HepG2 (cell line): ENCODE data around the gene NFKB2. TPM values are rescaled to one million over a fixed set of nuclear protein-coding genes. Genes with fewer than 3 reads are reported as not detected.
A peak's percentile ranks its signal among the peaks of the same experiment; 100 is the strongest.

Experiments used
- CCDC6 ChIP-seq: sonication (generic); formaldehyde crosslinking; IDR thresholded peaks from 2 replicates; pipeline ENCODE4 v1.8.1; 2022; ENCODE audit warnings: mild to moderate bottlenecking, missing genetic modification reagents, moderate library complexity
- CREB1 ChIP-seq, 2 experiments: fragments of 450-650 bp in 1 of 2; IDR thresholded peaks; 2 replicates each; pipeline ENCODE4 v1.6.1; 2016 to 2017; ENCODE audit warnings: control low read depth in 1 of 2, mild to moderate bottlenecking in 1 of 2, missing compliant biosample characterization in 1 of 2, missing genetic modification characterization in 1 of 2
- DNMT1 ChIP-seq: sonication (generic); formaldehyde crosslinking; IDR thresholded peaks from 2 replicates; pipeline ENCODE4 v1.5.1; 2020; ENCODE audit warnings: mild to moderate bottlenecking, missing genetic modification reagents
- ELF4 ChIP-seq: sonication (generic); formaldehyde crosslinking; IDR thresholded peaks from 2 replicates; pipeline ENCODE4 v1.5.0; 2020; ENCODE audit warnings: missing genetic modification reagents, mild to moderate bottlenecking, moderate library complexity, borderline replicate concordance
- GABPB1 ChIP-seq: IDR thresholded peaks from 2 replicates; pipeline ENCODE4 v1.6.1; 2016; ENCODE audit warnings: mild to moderate bottlenecking, missing genetic modification reagents, moderate library complexity, missing compliant biosample characterization
- HNF4A ChIP-seq: sonication (generic); formaldehyde crosslinking; IDR thresholded peaks from 2 replicates; pipeline ENCODE4 v1.4.0; 2020; ENCODE audit warnings: missing genetic modification reagents
- RXRA ChIP-seq: sonication (generic); formaldehyde crosslinking; IDR thresholded peaks from 2 replicates; pipeline ENCODE4 v1.5.1; 2020; ENCODE audit warnings: missing genetic modification reagents
- SPEN ChIP-seq: sonication (generic); formaldehyde crosslinking; IDR thresholded peaks from 2 replicates; pipeline ENCODE4 v1.5.1; 2020; ENCODE audit warnings: low read depth, mild to moderate bottlenecking, missing genetic modification reagents
- TEAD2 ChIP-seq: sonication (generic); formaldehyde crosslinking; IDR thresholded peaks from 2 replicates; pipeline ENCODE4 v1.9.0; 2021; ENCODE audit warnings: missing genetic modification reagents
- ZC3H13 ChIP-seq: sonication (generic); formaldehyde crosslinking; IDR thresholded peaks from 2 replicates; pipeline ENCODE4 v1.8.1; 2023; ENCODE audit warnings: mild to moderate bottlenecking, missing genetic modification reagents, moderate library complexity
- ZNF292 ChIP-seq: sonication (generic); formaldehyde crosslinking; IDR thresholded peaks from 2 replicates; pipeline ENCODE4 v1.8.1; 2022; ENCODE audit warnings: mild to moderate bottlenecking, low read depth, missing genetic modification reagents, borderline replicate concordance
- ZNF577 ChIP-seq: sonication (generic); formaldehyde crosslinking; IDR thresholded peaks from 2 replicates; pipeline ENCODE4 v1.4.0; 2020; ENCODE audit warnings: mild to moderate bottlenecking, low read depth, missing genetic modification reagents, borderline replicate concordance
- ZNF678 ChIP-seq: sonication (generic); formaldehyde crosslinking; IDR thresholded peaks from 2 replicates; pipeline ENCODE4 v1.4.0; 2020; ENCODE audit warnings: mild to moderate bottlenecking, missing genetic modification reagents
- ZNF720 ChIP-seq: sonication (generic); formaldehyde crosslinking; IDR thresholded peaks from 2 replicates; pipeline ENCODE4 v1.4.0; 2020; ENCODE audit warnings: missing genetic modification reagents
- ZNF772 ChIP-seq: sonication (generic); formaldehyde crosslinking; IDR thresholded peaks from 2 replicates; pipeline ENCODE4 v1.5.0; 2020; ENCODE audit warnings: mild to moderate bottlenecking, missing genetic modification reagents
- polyA plus RNA-seq, 8 experiments: library from polyadenylated mRNA; depleted of rRNA in 3 of 8; stranded (reverse) in 7 of 8; unstranded in 1 of 8; fragments of >200 nt; fragmentation: Illumina TruSeq in 4 of 8; extraction: Trizol in 4 of 8; gene quantifications; 2 replicates each; pipeline versions ENCODE4 v1.2.1 to v1.2.3, GENCODE V29; 2011 to 2016; ENCODE audit warnings: low read depth in 4 of 8, missing spikeins in 1 of 8, mixed read lengths in 1 of 8; ENCODE audit not compliant: insufficient read depth in 1 of 8
- total RNA-seq, 5 experiments: library from RNA; depleted of rRNA; stranded (reverse); fragments of >200 nt; fragmentation: Illumina TruSeq; extraction: Trizol; gene quantifications; 2 replicates each; pipeline ENCODE4 v1.2.3, GENCODE V29; 2016; ENCODE audit warnings: low read depth in 1 of 5
- TF ChIP-seq, protein P1 (sequence below): sonication (generic); formaldehyde crosslinking; IDR thresholded peaks from 2 replicates; pipeline ENCODE4 v1.5.0; 2020; ENCODE audit warnings: missing genetic modification reagents
- TF ChIP-seq, protein P2 (sequence below): IDR thresholded peaks from 2 replicates; pipeline ENCODE4 v1.4.0; 2020; ENCODE audit warnings: mild to moderate bottlenecking, missing genetic modification reagents
- TF ChIP-seq, protein P3 (sequence below): sonication (generic); formaldehyde crosslinking; IDR thresholded peaks from 2 replicates; pipeline ENCODE4 v1.8.1; 2023; ENCODE audit warnings: mild to moderate bottlenecking, missing genetic modification reagents, borderline replicate concordance
- TF ChIP-seq, protein P4 (sequence below): sonication (generic); formaldehyde crosslinking; IDR thresholded peaks from 2 replicates; pipeline ENCODE4 v1.5.0; 2020; ENCODE audit warnings: mild to moderate bottlenecking, missing genetic modification reagents, borderline replicate concordance
- TF ChIP-seq, protein P5 (sequence below): sonication (generic); formaldehyde crosslinking; IDR thresholded peaks from 2 replicates; pipeline ENCODE4 v1.4.0; 2020; ENCODE audit warnings: missing genetic modification reagents

The NFKB2 gene
- total and polyA plus RNA-seq, 2 of the 13 experiments (the other 11 are each of a cell fraction or from before 2014, with no cell fraction given) = 7.7 to 12.5 TPM

DNA sequence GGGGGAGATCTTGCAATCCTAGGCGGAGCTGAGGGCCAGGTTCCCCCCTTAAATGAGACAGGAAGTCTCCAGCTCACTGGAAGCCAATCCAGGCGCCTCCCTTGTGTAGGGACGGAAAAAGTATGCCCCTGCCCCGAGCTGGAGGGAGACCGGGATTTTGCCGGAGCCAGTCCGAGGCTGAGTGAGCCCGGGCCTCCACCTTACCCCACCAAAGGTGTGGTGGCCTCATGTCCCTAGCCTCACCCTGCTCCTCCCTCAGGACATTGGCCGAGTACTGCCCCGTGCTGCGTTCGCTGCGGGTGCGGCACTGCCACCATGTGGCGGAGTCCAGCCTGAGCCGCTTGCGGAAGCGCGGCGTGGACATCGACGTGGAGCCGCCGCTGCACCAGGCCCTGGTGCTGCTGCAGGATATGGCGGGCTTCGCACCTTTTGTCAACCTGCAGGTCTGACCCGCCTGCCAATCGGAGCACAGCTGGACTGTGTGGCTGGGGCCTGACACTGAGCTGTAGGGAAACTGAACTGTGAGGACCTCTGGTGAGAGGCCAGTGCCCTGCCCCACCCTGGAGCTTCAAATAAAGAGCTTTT lies 27.1 kb downstream of the NFKB2 start (continued):
- TF ChIP-seq, protein P1, sequence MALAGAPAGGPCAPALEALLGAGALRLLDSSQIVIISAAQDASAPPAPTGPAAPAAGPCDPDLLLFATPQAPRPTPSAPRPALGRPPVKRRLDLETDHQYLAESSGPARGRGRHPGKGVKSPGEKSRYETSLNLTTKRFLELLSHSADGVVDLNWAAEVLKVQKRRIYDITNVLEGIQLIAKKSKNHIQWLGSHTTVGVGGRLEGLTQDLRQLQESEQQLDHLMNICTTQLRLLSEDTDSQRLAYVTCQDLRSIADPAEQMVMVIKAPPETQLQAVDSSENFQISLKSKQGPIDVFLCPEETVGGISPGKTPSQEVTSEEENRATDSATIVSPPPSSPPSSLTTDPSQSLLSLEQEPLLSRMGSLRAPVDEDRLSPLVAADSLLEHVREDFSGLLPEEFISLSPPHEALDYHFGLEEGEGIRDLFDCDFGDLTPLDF = 0 out of 2 replicates have a peak, but pooled peaks have one; percentile 54
- TF ChIP-seq, protein P2, sequence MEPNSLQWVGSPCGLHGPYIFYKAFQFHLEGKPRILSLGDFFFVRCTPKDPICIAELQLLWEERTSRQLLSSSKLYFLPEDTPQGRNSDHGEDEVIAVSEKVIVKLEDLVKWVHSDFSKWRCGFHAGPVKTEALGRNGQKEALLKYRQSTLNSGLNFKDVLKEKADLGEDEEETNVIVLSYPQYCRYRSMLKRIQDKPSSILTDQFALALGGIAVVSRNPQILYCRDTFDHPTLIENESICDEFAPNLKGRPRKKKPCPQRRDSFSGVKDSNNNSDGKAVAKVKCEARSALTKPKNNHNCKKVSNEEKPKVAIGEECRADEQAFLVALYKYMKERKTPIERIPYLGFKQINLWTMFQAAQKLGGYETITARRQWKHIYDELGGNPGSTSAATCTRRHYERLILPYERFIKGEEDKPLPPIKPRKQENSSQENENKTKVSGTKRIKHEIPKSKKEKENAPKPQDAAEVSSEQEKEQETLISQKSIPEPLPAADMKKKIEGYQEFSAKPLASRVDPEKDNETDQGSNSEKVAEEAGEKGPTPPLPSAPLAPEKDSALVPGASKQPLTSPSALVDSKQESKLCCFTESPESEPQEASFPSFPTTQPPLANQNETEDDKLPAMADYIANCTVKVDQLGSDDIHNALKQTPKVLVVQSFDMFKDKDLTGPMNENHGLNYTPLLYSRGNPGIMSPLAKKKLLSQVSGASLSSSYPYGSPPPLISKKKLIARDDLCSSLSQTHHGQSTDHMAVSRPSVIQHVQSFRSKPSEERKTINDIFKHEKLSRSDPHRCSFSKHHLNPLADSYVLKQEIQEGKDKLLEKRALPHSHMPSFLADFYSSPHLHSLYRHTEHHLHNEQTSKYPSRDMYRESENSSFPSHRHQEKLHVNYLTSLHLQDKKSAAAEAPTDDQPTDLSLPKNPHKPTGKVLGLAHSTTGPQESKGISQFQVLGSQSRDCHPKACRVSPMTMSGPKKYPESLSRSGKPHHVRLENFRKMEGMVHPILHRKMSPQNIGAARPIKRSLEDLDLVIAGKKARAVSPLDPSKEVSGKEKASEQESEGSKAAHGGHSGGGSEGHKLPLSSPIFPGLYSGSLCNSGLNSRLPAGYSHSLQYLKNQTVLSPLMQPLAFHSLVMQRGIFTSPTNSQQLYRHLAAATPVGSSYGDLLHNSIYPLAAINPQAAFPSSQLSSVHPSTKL = peak; percentile 63
- 0 out of 2 replicates have a peak, but pooled peaks have one; percentile 45 for TF ChIP-seq DNMT1 (CRISPR knock-in tag)
- no peak; the same call in 1 of the 2 replicates for TF ChIP-seq ZNF772 (CRISPR knock-in tag)
- no peak for TF ChIP-seq ELF4 (CRISPR knock-in tag)
- TF ChIP-seq, protein P3, sequence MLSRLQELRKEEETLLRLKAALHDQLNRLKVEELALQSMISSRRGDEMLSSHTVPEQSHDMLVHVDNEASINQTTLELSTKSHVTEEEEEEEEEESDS (CRISPR knock-in tag) = no peak
- peak; percentile 77; the same call in 1 of the 2 replicates for TF ChIP-seq SPEN (CRISPR knock-in tag)
- no peak for TF ChIP-seq ZNF577
- TF ChIP-seq TEAD2 (CRISPR knock-in tag) = no peak
- TF ChIP-seq CREB1 (IDR thresholded peaks at IDR 0.05) = 0 out of 2 replicates have a peak, but pooled peaks have one; percentile 13
- no peak for TF ChIP-seq CREB1 (CRISPR knock-in tag; IDR thresholded peaks at IDR 0.05)
- TF ChIP-seq ZNF292 (CRISPR knock-in tag) = peak; percentile 63; the same call in 1 of the 2 replicates
- TF ChIP-seq RXRA = peak; percentile 90
- no peak for TF ChIP-seq ZNF720 (CRISPR knock-in tag)
- TF ChIP-seq, protein P4, sequence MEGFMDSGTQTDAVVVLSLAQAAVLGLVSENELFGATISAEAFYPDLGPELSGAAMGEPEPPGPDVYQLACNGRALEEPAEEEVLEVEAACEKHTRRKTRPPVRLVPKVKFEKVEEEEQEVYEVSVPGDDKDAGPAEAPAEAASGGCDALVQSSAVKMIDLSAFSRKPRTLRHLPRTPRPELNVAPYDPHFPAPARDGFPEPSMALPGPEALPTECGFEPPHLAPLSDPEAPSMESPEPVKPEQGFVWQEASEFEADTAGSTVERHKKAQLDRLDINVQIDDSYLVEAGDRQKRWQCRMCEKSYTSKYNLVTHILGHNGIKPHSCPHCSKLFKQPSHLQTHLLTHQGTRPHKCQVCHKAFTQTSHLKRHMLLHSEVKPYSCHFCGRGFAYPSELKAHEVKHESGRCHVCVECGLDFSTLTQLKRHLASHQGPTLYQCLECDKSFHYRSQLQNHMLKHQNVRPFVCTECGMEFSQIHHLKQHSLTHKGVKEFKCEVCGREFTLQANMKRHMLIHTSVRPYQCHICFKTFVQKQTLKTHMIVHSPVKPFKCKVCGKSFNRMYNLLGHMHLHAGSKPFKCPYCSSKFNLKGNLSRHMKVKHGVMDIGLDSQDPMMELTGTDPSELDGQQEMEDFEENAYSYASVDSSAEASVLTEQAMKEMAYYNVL (CRISPR knock-in tag) = peak; percentile 54
- TF ChIP-seq CCDC6 (CRISPR knock-in tag) = peak; percentile 89
- TF ChIP-seq ZC3H13 = no peak
- peak; percentile 86 for TF ChIP-seq GABPB1 (CRISPR knock-in tag)
- peak; percentile 41; the same call in 1 of the 2 replicates for TF ChIP-seq HNF4A (CRISPR knock-in tag)
- TF ChIP-seq, protein P5, sequence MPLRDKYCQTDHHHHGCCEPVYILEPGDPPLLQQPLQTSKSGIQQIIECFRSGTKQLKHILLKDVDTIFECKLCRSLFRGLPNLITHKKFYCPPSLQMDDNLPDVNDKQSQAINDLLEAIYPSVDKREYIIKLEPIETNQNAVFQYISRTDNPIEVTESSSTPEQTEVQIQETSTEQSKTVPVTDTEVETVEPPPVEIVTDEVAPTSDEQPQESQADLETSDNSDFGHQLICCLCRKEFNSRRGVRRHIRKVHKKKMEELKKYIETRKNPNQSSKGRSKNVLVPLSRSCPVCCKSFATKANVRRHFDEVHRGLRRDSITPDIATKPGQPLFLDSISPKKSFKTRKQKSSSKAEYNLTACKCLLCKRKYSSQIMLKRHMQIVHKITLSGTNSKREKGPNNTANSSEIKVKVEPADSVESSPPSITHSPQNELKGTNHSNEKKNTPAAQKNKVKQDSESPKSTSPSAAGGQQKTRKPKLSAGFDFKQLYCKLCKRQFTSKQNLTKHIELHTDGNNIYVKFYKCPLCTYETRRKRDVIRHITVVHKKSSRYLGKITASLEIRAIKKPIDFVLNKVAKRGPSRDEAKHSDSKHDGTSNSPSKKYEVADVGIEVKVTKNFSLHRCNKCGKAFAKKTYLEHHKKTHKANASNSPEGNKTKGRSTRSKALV (CRISPR knock-in tag) = no peak
- peak; percentile 72; the same call in 1 of the 2 replicates for TF ChIP-seq ZNF678 (CRISPR knock-in tag)
